ENCODE data around the gene ASGR1. TPM values are rescaled to one million over a fixed set of nuclear protein-coding genes. Genes with fewer than 3 reads are reported as not detected.

ASGR1 gene
- total RNA-seq, 1 donor from 2014 or later: 2.5 TPM

DNA sequence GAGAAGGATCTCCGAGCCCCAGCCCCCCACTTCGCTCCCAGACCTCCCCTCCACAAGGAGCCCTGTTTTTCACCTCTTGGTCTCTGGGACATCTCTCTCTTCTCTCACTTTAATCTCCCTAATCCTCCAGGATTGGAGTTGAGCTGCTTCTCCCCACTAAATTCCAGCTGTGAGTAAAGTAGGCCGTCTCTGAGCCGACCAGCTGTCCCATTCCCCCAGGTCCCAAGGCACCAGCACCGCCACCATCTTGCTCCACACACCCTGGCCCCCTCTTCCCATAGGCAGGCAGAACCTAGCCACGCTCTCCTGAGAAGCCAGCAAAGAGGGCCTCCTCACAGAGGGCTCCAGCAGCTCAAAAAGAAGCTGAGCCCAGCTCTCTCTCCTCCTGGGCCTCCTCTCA lies 39.6 kb upstream of the ASGR1 start:
- DNase-seq (ENCODE audit: extremely low spot score in 2 of 2): no peak
- Histone ChIP-seq H3K27ac (peak overlapping the region; percentile 99), H3K27me3 (no peaks in the 10 kb centered on the region), H3K9me3 (no peaks in the 10 kb centered on the region), H3K36me3 (peaks cover 0 to 14% of the 10 kb centered on the region in 2 donors), H3K4me3 (no peak overlapping the region), H3K4me1 (peaks cover 79% of the 10 kb centered on the region)
- TF ChIP-seq POLR2AphosphoS5 (IDR thresholded peaks at IDR 0.05; ENCODE audit: insufficient read depth in 1 of 2, low read depth in 1 of 2) (no peak), POLR2A (IDR thresholded peaks at IDR 0.05) (no peak)
- TF ChIP-seq, protein P1, sequence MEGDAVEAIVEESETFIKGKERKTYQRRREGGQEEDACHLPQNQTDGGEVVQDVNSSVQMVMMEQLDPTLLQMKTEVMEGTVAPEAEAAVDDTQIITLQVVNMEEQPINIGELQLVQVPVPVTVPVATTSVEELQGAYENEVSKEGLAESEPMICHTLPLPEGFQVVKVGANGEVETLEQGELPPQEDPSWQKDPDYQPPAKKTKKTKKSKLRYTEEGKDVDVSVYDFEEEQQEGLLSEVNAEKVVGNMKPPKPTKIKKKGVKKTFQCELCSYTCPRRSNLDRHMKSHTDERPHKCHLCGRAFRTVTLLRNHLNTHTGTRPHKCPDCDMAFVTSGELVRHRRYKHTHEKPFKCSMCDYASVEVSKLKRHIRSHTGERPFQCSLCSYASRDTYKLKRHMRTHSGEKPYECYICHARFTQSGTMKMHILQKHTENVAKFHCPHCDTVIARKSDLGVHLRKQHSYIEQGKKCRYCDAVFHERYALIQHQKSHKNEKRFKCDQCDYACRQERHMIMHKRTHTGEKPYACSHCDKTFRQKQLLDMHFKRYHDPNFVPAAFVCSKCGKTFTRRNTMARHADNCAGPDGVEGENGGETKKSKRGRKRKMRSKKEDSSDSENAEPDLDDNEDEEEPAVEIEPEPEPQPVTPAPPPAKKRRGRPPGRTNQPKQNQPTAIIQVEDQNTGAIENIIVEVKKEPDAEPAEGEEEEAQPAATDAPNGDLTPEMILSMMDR (IDR thresholded peaks at IDR 0.05): no peak
- intact Hi-C loops (cut with DNase I): no loop called here

DNA sequence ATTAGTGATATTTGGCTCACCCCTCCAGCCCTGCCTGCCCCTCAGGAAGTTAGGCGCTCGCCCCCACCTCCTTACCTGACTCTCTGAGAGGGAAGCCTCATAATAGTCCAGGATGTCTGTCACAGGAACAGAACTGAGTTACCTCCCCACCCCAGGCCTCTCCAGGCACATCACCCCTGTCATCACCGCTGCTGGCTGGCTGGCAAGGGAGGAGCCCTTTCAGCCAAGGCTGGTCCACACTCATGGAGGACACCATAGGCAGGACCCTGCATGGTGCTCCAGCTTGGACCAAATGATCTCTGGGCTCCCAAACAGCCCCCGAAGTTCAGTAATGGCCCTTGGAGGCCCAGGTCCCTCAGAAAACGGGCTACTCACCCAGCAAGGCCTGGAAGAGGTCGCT lies 39.0 kb upstream of the ASGR1 start:
- Histone ChIP-seq H3K27ac (peak overlapping the region; percentile 99), H3K4me3 (peak overlapping the region; percentile 54 to 55)

DNA sequence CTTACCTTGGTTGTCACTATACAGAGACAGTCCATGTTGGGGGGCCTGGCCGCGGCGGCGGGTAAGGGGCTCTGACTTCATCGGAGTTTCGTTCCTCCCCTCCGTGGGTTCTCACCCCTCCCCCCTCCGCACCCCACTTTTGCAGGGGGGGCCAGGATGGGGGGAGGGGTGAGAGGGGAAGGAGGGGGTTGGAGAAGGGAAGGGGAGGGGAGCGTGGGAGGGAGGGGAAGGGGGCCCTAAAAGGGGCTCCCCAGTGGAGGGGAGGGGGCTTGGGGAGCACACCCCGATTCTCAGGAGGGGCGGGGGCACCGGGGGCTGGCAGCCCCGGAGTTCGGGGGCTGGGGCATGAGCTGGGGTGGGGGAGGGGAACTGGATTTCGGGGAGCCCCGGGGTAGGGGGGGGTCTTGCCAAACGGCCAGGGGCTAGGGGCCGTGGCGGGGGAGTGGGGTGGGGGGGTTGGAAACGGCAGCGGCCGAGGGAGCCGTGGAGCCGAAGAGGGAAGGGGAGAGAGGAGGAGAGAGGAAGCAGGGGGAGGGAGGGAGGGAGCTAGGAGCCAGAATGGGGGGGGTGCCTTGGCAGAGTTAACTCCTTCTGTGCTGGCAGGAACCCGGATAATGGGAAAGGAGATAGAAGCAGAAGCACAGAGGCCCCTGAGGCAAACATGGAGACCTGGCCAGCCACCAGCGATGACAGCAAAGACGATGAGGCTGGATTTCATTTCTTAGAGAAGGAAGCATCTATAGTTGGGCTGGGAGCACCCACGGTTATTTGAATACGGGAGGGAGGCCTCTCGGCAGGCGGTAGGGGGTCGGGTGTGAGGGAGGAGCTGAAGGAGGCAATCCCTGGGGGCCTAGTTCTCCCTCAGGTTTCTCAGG lies 38.2 kb upstream of the ASGR1 start:
- DNase-seq (ENCODE audit: extremely low spot score in 2 of 2): no peak
- no peak for TF ChIP-seq POLR2A (IDR thresholded peaks at IDR 0.05)
- TF ChIP-seq POLR2AphosphoS5 (IDR thresholded peaks at IDR 0.05; ENCODE audit: insufficient read depth in 1 of 2, low read depth in 1 of 2): no peak
- TF ChIP-seq, protein P1 (IDR thresholded peaks at IDR 0.05): no peak
- Histone ChIP-seq H3K9me3 (no peaks in the 10 kb centered on the region), H3K4me3 (peak overlapping the region; percentile 54 to 55), H3K4me1 (peaks cover 76% of the 10 kb centered on the region), H3K27me3 (no peaks in the 10 kb centered on the region), H3K27ac (peak overlapping the region; percentile 99), H3K36me3 (no peaks in the 10 kb centered on the region)
- intact Hi-C loops (cut with DNase I): no loop called here

More for the DNA sequence above, 39.0 kb upstream of the ASGR1 start:
- Histone ChIP-seq H3K36me3 (peaks cover 0 to 8% of the 10 kb centered on the region in 2 donors), H3K27me3 (no peaks in the 10 kb centered on the region), H3K9me3 (no peaks in the 10 kb centered on the region), H3K4me1 (peaks cover 81% of the 10 kb centered on the region)
- intact Hi-C loops (cut with DNase I): no loop called here
- no peak for TF ChIP-seq POLR2AphosphoS5 (IDR thresholded peaks at IDR 0.05; ENCODE audit: insufficient read depth in 1 of 2, low read depth in 1 of 2)
- no peak for DNase-seq (ENCODE audit: extremely low spot score in 2 of 2)

DNA sequence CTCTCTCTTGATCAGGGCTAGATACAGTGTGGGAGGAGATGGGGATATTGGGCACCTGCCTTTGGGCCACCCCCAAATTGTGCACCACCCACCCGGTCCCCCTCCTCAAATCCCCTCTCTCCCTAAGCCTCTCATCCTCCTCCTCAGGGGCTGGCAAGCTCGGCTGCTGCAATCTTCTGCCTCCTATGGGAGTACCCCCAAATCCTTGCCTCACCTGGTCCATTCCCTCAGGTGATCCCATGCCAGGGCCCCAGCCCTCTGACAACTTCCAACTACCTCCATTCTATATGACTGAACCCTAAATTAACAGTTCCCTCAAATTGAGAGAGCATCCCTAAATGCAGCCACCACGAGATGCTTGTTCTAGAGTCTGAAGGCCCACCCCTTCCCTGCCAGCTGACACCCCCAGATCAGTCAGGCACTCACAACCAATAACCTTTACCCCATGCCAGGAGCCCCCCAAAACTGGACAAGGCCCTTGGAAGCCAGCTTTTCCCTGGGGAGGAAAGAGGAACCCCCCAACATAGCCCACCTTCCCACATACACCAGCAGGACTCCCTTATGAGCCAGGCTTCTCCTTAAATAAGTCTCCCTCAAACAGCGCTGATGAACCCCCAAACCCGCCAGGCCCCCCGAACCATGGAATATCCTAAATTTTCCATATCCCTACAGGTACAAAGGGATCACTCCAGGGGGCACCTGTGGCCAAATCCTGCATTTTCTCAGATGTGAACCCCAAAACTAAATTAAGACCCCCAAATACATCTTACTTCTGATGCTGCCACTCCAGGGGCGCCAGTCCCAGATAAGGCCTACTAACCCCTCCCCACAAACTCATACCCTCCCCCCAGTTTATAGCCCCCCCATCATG lies 37.3 kb upstream of the ASGR1 start:
- no peak for DNase-seq (ENCODE audit: extremely low spot score in 2 of 2)
- intact Hi-C loops (cut with DNase I): no loop called here
- TF ChIP-seq POLR2AphosphoS5 (IDR thresholded peaks at IDR 0.05; ENCODE audit: insufficient read depth in 1 of 2, low read depth in 1 of 2) (no peak), POLR2A (IDR thresholded peaks at IDR 0.05) (no peak)
- TF ChIP-seq, protein P1 (IDR thresholded peaks at IDR 0.05): no peak
- peak overlapping the region; percentile 99 for H3K27ac ChIP-seq
- no peaks in the 10 kb centered on the region for H3K36me3 ChIP-seq
- no peaks in the 10 kb centered on the region for H3K9me3 ChIP-seq
- no peaks in the 10 kb centered on the region for H3K27me3 ChIP-seq
- H3K4me1 ChIP-seq: peaks cover 73% of the 10 kb centered on the region
- peak overlapping the region; percentile 54 to 55 for H3K4me3 ChIP-seq

- Histone ChIP-seq H3K27ac (peak overlapping the region; percentile 99), H3K36me3 (no peaks in the 10 kb centered on the region), H3K4me3 (peak overlapping the region; percentile 54 to 55), H3K4me1 (peaks cover 72% of the 10 kb centered on the region), H3K27me3 (no peaks in the 10 kb centered on the region), H3K9me3 (no peaks in the 10 kb centered on the region)
- DNase-seq (ENCODE audit: extremely low spot score in 2 of 2): no peak
- no peak for TF ChIP-seq POLR2A (IDR thresholded peaks at IDR 0.05)
- no peak for TF ChIP-seq POLR2AphosphoS5 (IDR thresholded peaks at IDR 0.05; ENCODE audit: insufficient read depth in 1 of 2, low read depth in 1 of 2)
- TF ChIP-seq, protein P1 (IDR thresholded peaks at IDR 0.05): no peak
- intact Hi-C loops (cut with DNase I): no loop called here
Measured at GRCh38 chr17:7215652-7216180, 36.5 kb upstream of the ASGR1 start.
